SK-N-MC (cell line): ENCODE results near the gene TTBK1.

ENCODE experiments used
- DNase-seq: peaks from one replicate; pipeline ENCODE4 v3.0.0-alpha.2; 2011; ENCODE audit warnings: low read depth, low spot score
- H3K27ac ChIP-seq: fragments of 200-600 bp; sonication (generic); 2 replicates; pipeline ENCODE4 v1.5.1; 2016; ENCODE audit warnings: mixed run types
- H3K36me3 ChIP-seq: fragments of 200-600 bp; sonication (generic); 2 replicates; pipeline ENCODE4 v1.6.1; 2017; ENCODE audit warnings: antibody characterized with exemption, low read length, mixed read lengths; ENCODE audit not compliant: insufficient read depth
- H3K4me3 ChIP-seq: fragments of 200-600 bp; sonication (generic); 2 replicates; pipeline ENCODE4 v1.5.1; 2016
- H3K9ac ChIP-seq: fragments of 200-600 bp; sonication (generic); 2 replicates; pipeline ENCODE4 v1.8.0; 2017; ENCODE audit warnings: mixed run types, mixed read lengths; ENCODE audit not compliant: insufficient read length
- H3K9me3 ChIP-seq: fragments of 200-600 bp; sonication (generic); 2 replicates; pipeline ENCODE4 v1.6.1; 2017; ENCODE audit warnings: low read depth, mild to moderate bottlenecking, antibody characterized with exemption, low read length, moderate library complexity, mixed read lengths
- EZH2 ChIP-seq: fragments of 200-600 bp; sonication (generic); IDR thresholded peaks from one replicate; pipeline ENCODE4 v1.6.1; 2017; ENCODE audit warnings: antibody characterized with exemption
- FOXP2 ChIP-seq: optimal IDR thresholded peaks from 2 replicates; pipeline ENCODE3; 2011; ENCODE audit warnings: mild to moderate bottlenecking, moderate library complexity; ENCODE audit not compliant: insufficient read depth; ENCODE audit errors: extremely low read length, control extremely low read depth
- POLR2AphosphoS5 ChIP-seq: IDR thresholded peaks from 2 replicates; pipeline ENCODE4 v1.6.1; 2012; ENCODE audit warnings: mild to moderate bottlenecking, low read depth, low read length, borderline replicate concordance

TTBK1 gene

DNA sequence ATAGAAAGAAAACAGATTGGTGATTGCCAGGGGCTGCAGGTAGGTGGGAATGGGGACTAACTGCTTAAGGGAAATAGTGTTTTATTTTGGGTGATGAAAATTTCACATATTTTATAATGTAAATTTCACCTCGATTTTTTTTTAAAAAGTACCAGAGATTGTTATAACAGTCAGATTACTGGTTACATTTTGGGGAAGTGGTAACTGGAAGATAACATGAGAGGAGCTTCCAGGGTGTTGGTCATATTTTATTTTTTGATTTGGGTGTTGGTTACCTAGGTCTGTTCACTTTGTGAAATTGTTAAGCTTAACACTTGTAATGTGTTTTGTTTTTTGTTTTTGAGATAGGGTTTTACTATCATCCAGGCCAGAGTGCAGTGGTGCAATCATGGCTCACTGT is 82.6 kb downstream of the TTBK1 start:
- no peaks in the 10 kb centered on the region for H3K36me3 ChIP-seq
- no peak overlapping the region for H3K4me3 ChIP-seq
- H3K9ac ChIP-seq, result no peak overlapping the region
- H3K27ac ChIP-seq, result no peak overlapping the region
- no peak for DNase-seq
- H3K9me3 ChIP-seq, result no peaks in the 10 kb centered on the region
- TF ChIP-seq POLR2AphosphoS5 (no peak), EZH2 (no peak), FOXP2 (no peak)

DNA sequence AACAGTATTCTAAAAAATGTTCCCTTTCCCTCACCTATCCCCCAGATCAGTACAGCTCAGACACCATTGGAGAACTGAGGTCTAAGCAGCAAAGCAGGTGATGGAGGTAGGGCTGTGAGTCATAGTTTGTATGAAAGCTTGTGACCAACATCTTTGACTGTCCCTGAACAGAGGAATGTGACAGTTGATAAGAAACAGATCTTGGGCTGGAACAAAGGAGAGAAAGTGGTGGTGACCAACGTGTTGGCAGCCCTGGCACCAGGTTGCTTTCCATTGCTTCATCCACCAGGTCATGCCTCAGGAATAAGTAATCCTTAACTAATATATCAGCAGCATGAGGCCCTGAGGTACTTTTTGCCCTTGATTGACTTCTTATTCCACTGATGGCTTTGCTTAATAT is 85.2 kb downstream of the TTBK1 start:
- no peak for TF ChIP-seq FOXP2
- no peak for TF ChIP-seq POLR2AphosphoS5
- TF ChIP-seq EZH2, result no peak

DNA sequence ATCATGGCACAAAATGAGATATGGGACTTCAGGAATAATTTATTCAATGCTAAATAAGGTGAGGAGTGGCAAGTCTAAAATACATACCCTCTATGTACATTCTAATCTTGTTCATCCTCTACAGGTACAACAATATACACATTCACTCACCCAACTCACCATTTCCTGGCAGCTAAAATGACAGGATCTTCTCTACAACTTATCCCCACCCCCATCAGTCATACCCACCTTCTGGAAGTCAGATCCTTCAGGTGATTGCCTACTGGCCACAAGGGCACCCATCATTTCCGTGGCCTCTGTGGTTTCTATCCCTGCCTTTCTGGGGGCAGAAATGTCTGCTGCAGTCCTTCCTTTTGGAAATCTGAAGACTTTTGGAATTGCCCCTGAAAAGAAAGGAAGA is 88.2 kb downstream of the TTBK1 start:
- no peaks in the 10 kb centered on the region for H3K9me3 ChIP-seq
- no peaks in the 10 kb centered on the region for H3K36me3 ChIP-seq
- no peak overlapping the region for H3K27ac ChIP-seq
- H3K4me3 ChIP-seq, result no peak overlapping the region
- DNase-seq, result no peak
- TF ChIP-seq POLR2AphosphoS5 (no peak), FOXP2 (no peak), EZH2 (no peak)
- H3K9ac ChIP-seq, result no peak overlapping the region

More for the DNA sequence above, 85.2 kb downstream of the TTBK1 start:
- Histone ChIP-seq H3K4me3 (no peak overlapping the region), H3K9ac (no peak overlapping the region), H3K27ac (no peak overlapping the region), H3K9me3 (no peaks in the 10 kb centered on the region), H3K36me3 (no peaks in the 10 kb centered on the region)
- no peak for DNase-seq

DNA sequence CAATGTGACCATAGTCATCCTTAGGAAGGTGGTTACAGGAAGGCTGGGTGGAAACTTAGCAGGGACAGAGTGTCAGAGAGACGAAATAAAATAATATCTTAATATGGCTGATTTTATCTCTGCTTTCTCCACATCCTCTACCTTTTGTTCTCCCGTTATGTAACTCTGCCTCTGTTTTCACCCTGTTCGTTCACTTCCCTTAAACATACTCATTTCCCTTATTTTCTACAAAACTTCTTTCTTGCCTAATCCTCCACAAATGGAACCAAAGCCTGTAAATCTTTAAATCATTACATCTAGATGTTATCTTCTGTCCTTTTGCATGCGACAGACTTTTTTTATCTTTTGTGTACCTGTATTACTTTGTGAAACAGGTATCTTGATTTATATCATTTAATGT is 88.6 kb downstream of the TTBK1 start:
- no peaks in the 10 kb centered on the region for H3K36me3 ChIP-seq
- H3K4me3 ChIP-seq, result no peak overlapping the region
- H3K9ac ChIP-seq, result no peak overlapping the region

DNA sequence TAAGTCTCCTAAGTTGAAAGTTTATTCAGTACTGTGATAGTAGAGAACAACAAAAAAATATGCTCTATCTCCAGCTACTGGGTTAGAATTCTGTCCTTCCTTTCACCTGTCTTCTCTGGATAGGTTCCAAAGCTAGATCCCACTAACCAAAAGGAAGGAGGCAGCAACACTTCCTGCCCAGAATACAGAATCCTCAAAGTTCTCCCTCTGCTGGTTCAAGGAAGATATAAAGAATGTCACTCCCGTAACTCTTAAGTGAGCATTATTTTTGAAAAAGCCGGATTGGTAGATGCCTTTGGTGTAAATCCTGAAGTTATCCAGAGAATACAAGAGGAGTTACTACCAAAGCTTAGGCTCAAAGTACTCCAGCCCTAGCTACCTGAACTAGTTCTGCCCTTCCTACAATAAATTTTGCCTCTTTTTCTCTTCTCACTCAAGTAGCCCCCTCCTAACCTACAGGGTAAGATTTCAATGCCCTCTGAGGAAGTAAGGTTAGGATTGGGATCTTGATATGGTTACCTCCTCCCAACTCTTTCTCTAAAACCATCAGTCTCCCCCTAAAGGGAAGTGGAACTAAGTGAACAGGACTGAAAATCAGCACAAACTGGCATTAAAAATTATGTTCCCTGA is 91.3 kb downstream of the TTBK1 start:
- TF ChIP-seq POLR2AphosphoS5 (no peak), FOXP2 (no peak), EZH2 (no peak)
- Histone ChIP-seq H3K36me3 (peaks cover 18% of the 10 kb centered on the region), H3K27ac (no peak overlapping the region), H3K9ac (no peak overlapping the region), H3K4me3 (no peak overlapping the region), H3K9me3 (no peaks in the 10 kb centered on the region)
- DNase-seq, result peak; percentile 66

More for the DNA sequence above, 88.6 kb downstream of the TTBK1 start:
- no peak overlapping the region for H3K27ac ChIP-seq
- H3K9me3 ChIP-seq, result no peaks in the 10 kb centered on the region
- TF ChIP-seq FOXP2 (no peak), EZH2 (no peak)
- DNase-seq, result no peak

DNA sequence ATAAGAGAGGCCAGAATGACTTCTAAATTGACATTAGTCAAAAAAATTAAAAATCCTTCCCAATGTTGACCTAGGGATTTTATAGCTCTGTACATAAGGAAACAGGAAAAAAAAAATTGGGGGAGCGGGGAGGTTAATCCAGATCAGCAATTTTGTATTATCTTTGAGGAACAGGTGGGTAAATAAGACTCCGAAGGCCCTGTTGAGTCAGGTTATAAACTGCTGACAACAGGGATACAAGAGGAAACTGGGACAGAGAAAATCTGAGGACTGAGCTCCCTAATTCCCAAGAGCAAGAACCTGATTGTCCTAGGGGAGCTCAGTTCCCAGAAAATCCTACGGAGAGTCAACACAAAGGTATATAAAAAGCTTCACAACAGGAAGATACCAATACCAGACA is 92.2 kb downstream of the TTBK1 start:
- no peak for DNase-seq

DNA sequence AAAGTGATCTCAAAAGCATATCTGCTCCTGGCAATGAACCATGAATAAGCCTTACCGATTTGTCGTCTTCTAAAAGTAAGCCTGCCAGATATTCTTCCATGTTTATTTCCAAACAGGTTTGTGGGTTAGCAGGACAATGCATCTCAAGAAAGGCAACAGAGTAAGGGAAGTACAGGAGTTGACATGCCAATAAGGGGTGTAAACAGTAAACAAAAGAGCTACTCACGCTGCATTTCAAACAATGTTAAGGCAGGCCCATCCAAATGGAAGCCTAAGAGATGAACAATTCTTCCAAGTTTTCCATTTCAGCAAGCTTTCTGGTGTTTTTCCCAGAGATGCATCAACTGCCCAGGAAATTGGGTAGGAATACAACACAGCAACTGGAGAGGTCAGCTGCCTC is 93.1 kb downstream of the TTBK1 start:
- peaks cover 33% of the 10 kb centered on the region for H3K36me3 ChIP-seq
- H3K9me3 ChIP-seq, result no peaks in the 10 kb centered on the region
- DNase-seq, result no peak
- no peak overlapping the region for H3K4me3 ChIP-seq
- no peak overlapping the region for H3K27ac ChIP-seq
- no peak for TF ChIP-seq EZH2
- TF ChIP-seq FOXP2, result no peak
- no peak for TF ChIP-seq POLR2AphosphoS5
- no peak overlapping the region for H3K9ac ChIP-seq

More for the DNA sequence above, 92.2 kb downstream of the TTBK1 start:
- Histone ChIP-seq H3K9ac (no peak overlapping the region), H3K4me3 (no peak overlapping the region), H3K9me3 (no peaks in the 10 kb centered on the region), H3K36me3 (peaks cover 27% of the 10 kb centered on the region), H3K27ac (no peak overlapping the region)
- no peak for TF ChIP-seq POLR2AphosphoS5
- TF ChIP-seq EZH2, result no peak
- TF ChIP-seq FOXP2, result no peak
